Stimulated activated CD4-positive, alpha-beta T cell treated with anti-CD3 and anti-CD28 coated beads, TNF-alpha, amount 100 ng/mL, for 48 hours (primary cell): ENCODE data around the gene CREBBP.

Source experiments
- DNase-seq, 3 donors: peaks; one replicate each; pipeline ENCODE4 v3.0.0-alpha.2; 2020; ENCODE audit warnings: low read depth in 3 of 3

Gene CREBBP

DNA sequence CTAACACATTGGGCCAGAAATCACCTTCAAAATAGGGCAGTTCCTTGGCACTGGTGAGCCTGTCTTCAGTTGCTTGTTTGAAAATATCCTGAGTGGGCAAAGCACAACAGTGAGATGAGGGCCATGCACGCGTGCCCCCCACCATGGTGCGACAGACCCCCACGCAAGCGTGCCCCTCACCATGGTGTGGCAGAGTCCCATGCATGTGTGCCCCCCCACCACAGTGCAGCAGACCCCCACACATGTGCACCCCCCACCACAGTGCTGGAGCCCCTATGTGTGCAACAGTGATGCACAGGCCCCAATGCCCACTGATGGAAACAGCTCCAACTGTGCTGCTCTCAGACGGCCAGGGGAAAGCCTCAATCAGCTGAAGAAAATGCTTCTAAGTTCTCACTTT is 144.4 kb downstream of the CREBBP start:
- no peak for DNase-seq

DNA sequence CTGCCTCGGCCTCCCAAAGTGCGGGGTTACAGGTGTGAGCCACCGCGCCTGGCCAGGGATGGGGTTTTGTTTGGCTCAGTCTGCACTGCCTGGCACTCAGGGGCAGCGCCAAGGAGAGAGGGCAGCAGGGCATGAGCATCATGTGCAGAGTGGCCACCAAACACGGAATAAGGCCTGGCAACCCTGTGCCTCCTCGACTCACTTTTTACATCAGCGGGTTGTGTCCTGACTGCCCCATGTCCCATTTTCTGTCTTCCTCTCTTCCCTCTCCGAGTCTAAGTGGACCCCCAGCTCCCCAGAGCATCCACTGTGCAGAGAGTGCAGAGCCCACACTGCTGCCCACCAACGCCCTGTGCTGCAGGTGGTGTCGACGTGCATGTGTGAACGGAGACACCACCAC is 145.0 kb downstream of the CREBBP start:
- no peak for DNase-seq

DNA sequence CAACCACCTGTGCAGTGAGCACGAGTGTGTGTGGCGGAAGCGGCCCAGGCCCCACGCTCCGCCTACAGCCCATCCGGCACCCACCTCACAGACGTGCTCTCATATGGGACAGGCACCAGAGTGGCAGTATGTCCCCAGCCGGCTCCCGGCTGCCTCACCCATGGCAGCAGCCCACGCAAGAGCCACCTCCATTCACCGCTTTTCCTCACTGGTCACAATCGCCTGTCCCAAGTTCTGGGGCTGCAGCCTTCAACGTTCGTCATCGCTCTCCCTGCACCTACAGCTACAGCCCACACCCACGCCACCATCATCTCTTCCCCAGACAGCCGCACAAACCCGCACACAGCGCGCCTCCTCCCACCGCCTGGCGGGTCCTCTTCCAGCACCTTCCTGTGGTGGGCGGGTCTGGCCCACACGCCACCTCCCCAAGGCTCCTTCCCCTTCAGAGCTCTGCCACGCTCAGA is 145.7 kb downstream of the CREBBP start:
- no peak for DNase-seq

DNA sequence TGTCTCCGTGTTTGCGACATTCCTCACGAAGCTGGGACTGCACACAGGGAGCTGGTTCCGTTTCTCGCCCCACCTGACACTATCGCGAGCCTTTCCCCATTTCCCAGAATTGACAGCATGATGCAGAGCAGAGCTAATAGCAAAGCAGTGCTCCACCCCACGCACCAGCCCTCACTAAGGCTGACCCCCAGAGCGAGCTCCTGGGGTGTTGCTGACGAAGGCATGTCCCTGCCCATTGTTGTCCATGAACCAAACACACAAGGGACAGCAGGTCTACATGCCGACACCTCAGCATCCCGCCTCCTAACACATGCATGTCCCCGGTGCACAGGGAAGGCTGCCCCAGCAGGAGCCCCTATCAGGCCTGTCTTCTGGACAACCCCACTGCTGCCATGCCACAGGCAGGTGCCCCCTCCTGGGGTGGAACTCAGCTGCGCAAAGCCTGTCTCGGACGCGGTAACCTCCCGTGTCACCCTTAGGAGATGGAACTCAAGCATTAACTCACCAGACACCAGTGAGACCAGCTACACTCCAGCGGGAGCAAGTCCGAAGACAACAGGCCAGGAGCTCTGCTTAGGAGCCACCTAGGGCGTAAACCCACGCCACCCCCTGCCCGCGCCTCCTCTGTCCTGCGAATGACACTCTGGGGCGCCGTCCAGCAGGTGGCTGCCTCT is 146.3 kb downstream of the CREBBP start:
- DNase-seq = no peak

- DNase-seq = no peak
These were observed 148.3 kb downstream of the CREBBP start for GRCh38 chr16:3732171-3732570.

GRCh38 chr16:3731126-3731935 is 149.2 kb downstream of the CREBBP start:
- no peak for DNase-seq

DNA sequence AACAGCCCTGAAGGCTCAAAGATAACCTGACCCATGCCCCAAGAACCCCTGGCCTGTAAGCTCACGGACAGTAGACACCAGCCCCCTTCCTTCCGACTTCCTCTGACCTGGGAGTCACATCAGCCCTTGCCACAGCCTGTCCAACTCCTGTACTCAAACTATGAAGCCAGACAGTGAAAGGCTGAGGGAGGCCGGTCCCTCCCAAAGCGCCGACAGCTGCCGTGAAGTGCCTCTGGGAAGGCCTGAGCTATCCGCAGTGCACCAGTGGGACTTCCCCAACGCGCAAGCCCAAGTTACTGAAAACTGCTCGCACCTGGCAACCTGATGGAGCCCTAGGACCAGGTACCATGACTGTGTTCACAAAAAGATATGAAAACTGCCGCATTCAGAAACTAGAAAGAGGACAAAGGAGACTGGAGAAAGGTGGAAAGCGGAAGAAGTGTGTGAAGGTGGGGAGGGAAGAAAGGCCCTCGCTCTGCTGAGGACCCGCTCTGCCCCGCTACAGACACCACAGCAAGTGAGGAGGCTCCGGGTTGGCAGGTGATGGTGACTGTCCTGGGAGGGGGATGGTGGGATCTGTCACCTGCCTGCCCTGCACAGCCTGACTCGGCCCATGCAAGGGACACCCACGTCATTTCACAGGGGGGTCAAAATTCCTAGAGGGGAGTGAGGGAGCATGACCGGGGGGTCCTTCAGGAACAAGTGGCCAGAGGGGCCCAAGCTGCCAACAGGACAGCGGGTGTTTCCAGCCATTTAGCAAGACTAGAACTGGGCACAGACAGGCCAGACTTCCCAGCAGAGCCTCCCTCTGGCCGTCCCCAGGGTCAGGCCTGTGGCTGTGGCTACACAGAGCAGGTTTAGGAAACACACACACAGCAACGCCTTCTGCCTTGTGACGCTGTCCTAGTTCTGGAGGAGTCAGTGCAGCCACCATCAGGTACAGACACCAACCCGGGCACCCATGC is 150.1 kb downstream of the CREBBP start:
- DNase-seq = no peak

GRCh38 chr16:3729161-3730112 is 151.1 kb downstream of the CREBBP start:
- no peak for DNase-seq

GRCh38 chr16:3728424-3729160 is 151.9 kb downstream of the CREBBP start:
- DNase-seq = no peak

DNA sequence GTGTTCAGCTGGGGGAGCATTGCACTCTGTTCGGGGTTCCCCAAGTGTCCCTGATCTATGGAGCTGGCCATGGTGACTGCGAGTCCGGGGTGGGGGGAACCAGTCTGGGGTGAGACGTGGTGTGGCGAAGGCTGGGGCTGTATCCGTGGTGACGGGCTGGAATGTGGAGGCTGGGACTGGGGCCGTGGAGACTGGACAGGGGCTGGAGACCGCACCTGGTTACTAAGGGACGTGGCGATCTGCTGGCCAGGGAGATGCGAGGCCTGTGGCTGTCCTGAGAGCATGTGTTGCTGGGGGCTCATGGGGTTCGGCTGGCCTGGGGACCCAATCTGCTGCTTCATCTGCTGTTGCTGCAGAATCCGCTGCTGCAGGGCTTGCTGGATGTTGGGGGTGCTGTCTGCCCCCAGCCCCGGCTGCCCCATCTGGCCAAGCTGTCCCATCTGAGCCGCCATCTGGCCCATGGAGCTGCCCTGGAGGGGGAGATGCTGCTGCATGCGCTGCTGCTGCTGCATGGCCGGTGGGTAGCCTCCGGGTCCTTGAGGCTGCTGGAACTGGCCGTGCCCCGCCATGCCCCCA is 152.6 kb downstream of the CREBBP start:
- DNase-seq = no peak

- no peak for DNase-seq
These were observed 154.4 kb downstream of the CREBBP start for GRCh38 chr16:3726021-3726687.

GRCh38 chr16:3725276-3725675 is 155.2 kb downstream of the CREBBP start:
- DNase-seq = no peak

DNA sequence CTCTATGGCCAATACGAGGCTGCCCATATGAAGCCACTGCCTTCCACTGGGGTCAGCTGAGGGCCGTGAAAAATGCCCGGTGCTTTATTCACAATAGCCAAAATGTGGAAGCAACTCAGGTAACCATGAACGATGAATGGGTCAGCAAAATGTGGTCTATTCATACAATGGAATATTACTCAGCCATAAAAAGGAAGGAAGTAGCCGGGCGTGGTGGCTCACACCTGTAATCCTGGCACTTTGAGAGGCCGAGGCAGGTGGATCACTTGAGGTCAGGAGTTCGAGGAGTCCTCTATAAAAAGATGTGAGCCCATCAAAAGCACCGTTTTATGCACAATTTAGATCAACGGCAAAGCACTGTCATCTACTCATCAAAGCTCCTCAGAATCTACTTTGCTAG is 158.0 kb downstream of the CREBBP start:
- no peak for DNase-seq

GRCh38 chr16:3720418-3720817 is 160.1 kb downstream of the CREBBP start:
- DNase-seq = no peak

DNA sequence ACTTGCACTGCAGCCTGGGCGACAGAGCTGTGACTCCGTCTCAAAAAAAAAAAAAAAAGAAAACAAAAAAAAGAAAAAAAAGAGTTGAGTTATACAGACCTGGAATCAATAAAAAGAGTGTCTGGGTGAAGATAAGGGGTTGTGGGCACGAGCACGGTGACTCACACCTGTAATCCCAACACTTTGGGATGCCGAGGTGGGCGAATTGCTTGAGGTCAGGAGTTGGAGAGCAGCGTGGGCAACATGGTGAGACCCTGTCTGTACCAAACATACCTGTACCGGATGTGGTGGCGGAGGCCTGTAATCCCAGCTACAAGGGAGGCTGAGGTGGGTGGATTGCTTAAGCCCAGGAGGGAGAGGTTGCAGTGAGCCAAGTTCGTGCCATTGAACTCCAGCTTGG is 161.9 kb downstream of the CREBBP start:
- DNase-seq = no peak

DNA sequence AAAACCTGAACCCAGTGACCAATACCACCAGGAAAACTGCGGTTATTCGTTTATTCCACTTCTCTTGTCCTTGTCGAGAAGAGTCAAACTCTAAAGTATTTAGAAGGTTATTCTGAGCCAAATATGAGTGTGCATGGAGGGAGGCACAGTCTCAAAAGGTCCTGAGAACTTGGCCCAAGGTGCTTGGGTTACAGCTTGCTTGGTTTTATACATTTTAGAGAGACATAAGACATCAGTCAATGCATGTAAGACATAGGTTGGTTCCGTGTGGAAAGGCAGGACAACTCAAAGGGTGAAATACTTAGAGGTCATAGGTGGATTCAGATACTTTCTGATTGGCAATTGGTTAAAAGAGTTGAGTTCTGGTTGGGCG is 162.5 kb downstream of the CREBBP start:
- no peak for DNase-seq

DNA sequence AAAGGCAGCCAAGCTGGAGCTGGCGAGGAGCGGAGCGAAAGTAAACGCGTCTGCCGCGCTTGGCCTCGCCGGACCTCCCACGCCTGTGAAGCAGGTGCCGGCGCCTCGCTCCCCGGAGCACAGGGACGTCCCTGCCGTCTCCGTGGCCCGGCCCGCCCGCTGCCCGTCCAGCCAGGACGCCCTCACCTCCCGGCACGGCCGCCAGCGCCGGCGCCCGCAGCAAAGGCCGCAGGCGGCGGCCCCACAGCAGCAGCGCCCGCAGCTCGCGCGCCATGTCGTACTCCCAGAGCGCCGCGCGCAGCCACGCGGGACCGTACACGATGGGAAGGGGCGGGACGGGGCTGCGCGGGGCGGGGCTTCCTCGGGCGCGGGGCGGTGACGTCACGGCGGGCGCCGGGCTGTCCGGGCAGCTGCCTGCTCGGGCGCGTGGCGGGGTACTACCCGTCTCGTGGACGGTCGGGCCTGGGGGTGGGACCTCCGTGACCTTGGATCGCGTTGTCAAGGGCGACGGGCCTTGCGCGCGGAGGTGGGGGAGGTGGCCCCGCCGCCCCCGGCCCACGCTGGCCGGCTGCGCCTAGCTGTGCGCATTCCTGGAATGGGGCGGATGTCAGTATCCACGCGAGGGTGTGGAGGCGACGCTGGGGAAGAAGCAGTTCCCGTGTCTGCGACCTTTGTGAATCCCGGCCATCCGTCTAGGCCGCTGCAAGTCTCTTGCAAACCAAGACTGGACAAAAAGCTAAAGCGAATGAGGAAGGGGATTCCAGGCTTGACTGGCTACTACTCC is 163.1 kb downstream of the CREBBP start, which contains the start of gene TRAP1:
TRAP1 (minus strand) TSS at position 290 of the 784 bp plus-strand sequence; CDS start at position 274, 16 bp downstream.
- DNase-seq = peak; percentile 85 to 91 (median 88)

DNA sequence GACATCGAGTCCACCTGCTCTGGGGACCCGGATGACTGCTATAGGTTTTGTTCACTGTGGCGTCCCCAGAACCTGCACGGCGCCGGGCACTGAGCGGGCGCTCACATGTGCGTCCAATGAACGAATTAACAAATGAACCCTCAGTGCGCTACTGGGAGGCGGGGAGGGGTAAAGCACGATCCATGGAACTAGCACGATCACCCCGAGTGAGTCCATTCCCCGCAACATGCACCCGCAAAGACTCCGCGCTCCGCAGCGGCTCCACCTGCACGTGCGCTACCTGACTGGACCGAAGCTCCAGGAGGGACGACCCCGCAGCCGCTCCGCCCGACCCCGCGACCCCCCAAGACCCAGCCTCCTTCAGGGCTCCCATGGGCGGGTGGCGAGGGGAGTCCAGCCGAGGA is 163.7 kb downstream of the CREBBP start:
- DNase-seq = peak; percentile 7 to 35 (median 8)
